Esophagus (tissue), 2 donors: ENCODE results near the gene CACNA1D. TPM values are rescaled to one million over a fixed set of nuclear protein-coding genes. Genes with fewer than 3 reads are reported as not detected.

Source experiments
- H3K27ac ChIP-seq, 2 donors: one replicate each; pipeline ENCODE4 v1.5.1; 2013; ENCODE audit warnings: low read depth in 2 of 2, mild to moderate bottlenecking in 2 of 2, inconsistent platforms in 1 of 2, low read length in 1 of 2, moderate library complexity in 1 of 2
- H3K27me3 ChIP-seq, 2 donors: one replicate each; pipeline ENCODE4 v1.6.1; 2013; ENCODE audit warnings: low read length in 2 of 2, control low read depth in 1 of 2, mild to moderate bottlenecking in 1 of 2; ENCODE audit not compliant: insufficient read depth in 2 of 2, control insufficient read depth in 1 of 2
- H3K36me3 ChIP-seq, 2 donors: one replicate each; pipeline ENCODE4 v1.6.1; 2013; ENCODE audit warnings: low read length in 1 of 2; ENCODE audit not compliant: control insufficient read depth in 2 of 2, insufficient read depth in 2 of 2
- H3K4me1 ChIP-seq, 2 donors: one replicate each; pipeline ENCODE4 v1.6.1; 2013; ENCODE audit warnings: low read length in 1 of 2; ENCODE audit not compliant: control insufficient read depth in 2 of 2, insufficient read depth in 2 of 2
- H3K4me3 ChIP-seq, 2 donors: one replicate each; pipeline ENCODE4 v1.5.1; 2013; ENCODE audit warnings: low read length in 2 of 2, mild to moderate bottlenecking in 2 of 2, low read depth in 1 of 2, moderate library complexity in 1 of 2
- H3K9me3 ChIP-seq, 2 donors: one replicate each; pipeline ENCODE4 v1.6.1; 2013; ENCODE audit warnings: mild to moderate bottlenecking in 2 of 2, low read depth in 1 of 2, low read length in 1 of 2, moderate library complexity in 1 of 2; ENCODE audit not compliant: control insufficient read depth in 2 of 2, insufficient read depth in 1 of 2
- WGBS, 2 donors: extraction: QIAGEN DNeasy Blood & Tissue Kit; methylation state at CpG; one replicate each; pipeline ENCODE4 v1.1.7; 2013; 5-methylcytosine and 5-hydroxymethylcytosine counted together
- polyA plus RNA-seq, 2 donors: library from polyadenylated mRNA; stranded (reverse); fragments of 200-250 nt; gene quantifications; one replicate each; pipeline ENCODE4 v1.2.3, GENCODE V29; 2013
- donor health status: healthy with polysubstance abuse.
- donor health status: Bipolar disorder and iron deficiency.

The CACNA1D gene
- polyA plus RNA-seq, 2 donors = 0.38 to 0.61 TPM

GRCh38 chr3:53824795-53825194 is 330.4 kb downstream of the CACNA1D start:
- H3K9me3 ChIP-seq = no peaks in the 10 kb centered on the region
- WGBS, 2 donors = 83 to 87% methylated on average over 4 of the region's 4 CpGs
- no peaks in the 10 kb centered on the region for H3K27me3 ChIP-seq
- no peak overlapping the region for H3K4me3 ChIP-seq
- no peaks in the 10 kb centered on the region for H3K4me1 ChIP-seq
- H3K27ac ChIP-seq = no peak overlapping the region
- H3K36me3 ChIP-seq = peaks cover 0 to 5% of the 10 kb centered on the region in 2 donors

GRCh38 chr3:53826048-53826447 is 331.6 kb downstream of the CACNA1D start:
- H3K36me3 ChIP-seq = peaks cover 0 to 2% of the 10 kb centered on the region in 2 donors
- no peaks in the 10 kb centered on the region for H3K9me3 ChIP-seq
- no peak overlapping the region for H3K4me3 ChIP-seq
- no peak overlapping the region for H3K27ac ChIP-seq
- WGBS, 2 donors = 44 to 58% methylated on average over 1 of the region's 1 CpG
- no peaks in the 10 kb centered on the region for H3K4me1 ChIP-seq
- H3K27me3 ChIP-seq = no peaks in the 10 kb centered on the region

- no peaks in the 10 kb centered on the region for H3K27me3 ChIP-seq
- H3K4me3 ChIP-seq = no peak overlapping the region
- H3K36me3 ChIP-seq = no peaks in the 10 kb centered on the region
- WGBS, 2 donors = 78 to 85% methylated on average over 1 of the region's 1 CpG
- H3K9me3 ChIP-seq = no peaks in the 10 kb centered on the region
- H3K4me1 ChIP-seq = no peaks in the 10 kb centered on the region
- H3K27ac ChIP-seq = no peak overlapping the region
Observed at GRCh38 chr3:53828581-53828980, 334.2 kb downstream of the CACNA1D start.

GRCh38 chr3:53829605-53830004 is 335.2 kb downstream of the CACNA1D start:
- WGBS, 2 donors = 81 to 86% methylated on average over 2 of the region's 2 CpGs
- Histone ChIP-seq H3K4me1 (no peaks in the 10 kb centered on the region), H3K9me3 (no peaks in the 10 kb centered on the region), H3K4me3 (no peak overlapping the region), H3K27me3 (no peaks in the 10 kb centered on the region), H3K36me3 (no peaks in the 10 kb centered on the region), H3K27ac (no peak overlapping the region)

- 89 to 92% methylated on average over 6 of the region's 6 CpGs for WGBS, 2 donors
- no peak overlapping the region for H3K27ac ChIP-seq
- H3K9me3 ChIP-seq = no peaks in the 10 kb centered on the region
- H3K4me1 ChIP-seq = no peaks in the 10 kb centered on the region
- H3K27me3 ChIP-seq = no peaks in the 10 kb centered on the region
- H3K36me3 ChIP-seq = no peaks in the 10 kb centered on the region
- H3K4me3 ChIP-seq = no peak overlapping the region
Observed at GRCh38 chr3:53830944-53831343, 336.5 kb downstream of the CACNA1D start.

- H3K4me1 ChIP-seq = no peaks in the 10 kb centered on the region
- peaks cover 0 to 3% of the 10 kb centered on the region in 2 donors for H3K36me3 ChIP-seq
- no peaks in the 10 kb centered on the region for H3K9me3 ChIP-seq
- H3K27me3 ChIP-seq = no peaks in the 10 kb centered on the region
- no peak overlapping the region for H3K27ac ChIP-seq
- WGBS, 2 donors = 92 to 94% methylated on average over 9 of the region's 9 CpGs
- H3K4me3 ChIP-seq = no peak overlapping the region
Observed at GRCh38 chr3:53833053-53833645, 338.7 kb downstream of the CACNA1D start.

- H3K9me3 ChIP-seq = no peaks in the 10 kb centered on the region
- 88 to 94% methylated on average over 5 of the region's 5 CpGs for WGBS, 2 donors
- no peak overlapping the region for H3K27ac ChIP-seq
- H3K4me1 ChIP-seq = no peaks in the 10 kb centered on the region
- H3K4me3 ChIP-seq = no peak overlapping the region
- H3K36me3 ChIP-seq = peaks cover 0 to 3% of the 10 kb centered on the region in 2 donors
- no peaks in the 10 kb centered on the region for H3K27me3 ChIP-seq
Observed at GRCh38 chr3:53833700-53834099, 339.3 kb downstream of the CACNA1D start.

- no peak overlapping the region for H3K4me3 ChIP-seq
- peaks cover 0 to 3% of the 10 kb centered on the region in 2 donors for H3K36me3 ChIP-seq
- H3K27me3 ChIP-seq = no peaks in the 10 kb centered on the region
- H3K27ac ChIP-seq = no peak overlapping the region
- WGBS, 2 donors = 93 to 95% methylated on average over 6 of the region's 6 CpGs
- H3K4me1 ChIP-seq = no peaks in the 10 kb centered on the region
- no peaks in the 10 kb centered on the region for H3K9me3 ChIP-seq
Observed at GRCh38 chr3:53834429-53835095, 340.2 kb downstream of the CACNA1D start.

GRCh38 chr3:53835257-53835656 is 340.8 kb downstream of the CACNA1D start:
- Histone ChIP-seq H3K36me3 (peaks cover 0 to 3% of the 10 kb centered on the region in 2 donors), H3K27me3 (no peaks in the 10 kb centered on the region), H3K27ac (no peak overlapping the region), H3K4me1 (no peaks in the 10 kb centered on the region), H3K4me3 (no peak overlapping the region), H3K9me3 (no peaks in the 10 kb centered on the region)
- WGBS, 2 donors = 64 to 84% methylated on average over 1 of the region's 1 CpG
